Vagina (tissue), 2 donors: ENCODE data around the gene DLG5. TPM values are rescaled to one million over a fixed set of nuclear protein-coding genes. Genes with fewer than 3 reads are reported as not detected.
"Not testable (repeated sequence)": the region's sequence is repeated elsewhere in the genome, so short reads cannot be mapped to it uniquely, and the experiment has no call there.

Experiments
- DNase-seq, 2 donors: peaks; one replicate each; pipeline ENCODE4 v3.0.0-alpha.2; 2017; ENCODE audit errors: extremely low spot score in 2 of 2
- H3K27ac ChIP-seq: fragments of 200-600 bp; sonication (generic); one replicate; pipeline ENCODE4 v1.5.1; 2019
- H3K27me3 ChIP-seq: fragments of 200-600 bp; sonication (generic); one replicate; pipeline ENCODE4 v1.5.1; 2019
- H3K36me3 ChIP-seq, 2 donors: fragments of 200-600 bp; sonication (generic); one replicate each; pipeline ENCODE4 v1.5.1; 2017 to 2019
- H3K4me1 ChIP-seq: fragments of 200-600 bp; sonication (generic); one replicate; pipeline ENCODE4 v1.5.1; 2019
- H3K4me3 ChIP-seq, 2 donors: fragments of 200-600 bp; sonication (generic); 1 replicate in 1 of 2; 2 replicates in 1 of 2; pipeline ENCODE4 v1.5.1; 2016 to 2019
- H3K9me3 ChIP-seq: fragments of 200-600 bp; sonication (generic); one replicate; pipeline ENCODE4 v1.5.1; 2019
- POLR2A ChIP-seq, 2 donors: fragments of 450-650 bp; IDR thresholded peaks; one replicate each; pipeline ENCODE4 v1.6.1; 2017; ENCODE audit warnings: antibody characterized with exemption in 2 of 2, mild to moderate bottlenecking in 2 of 2, moderate library complexity in 2 of 2
- POLR2AphosphoS5 ChIP-seq, 2 donors: sonication (generic); formaldehyde crosslinking; IDR thresholded peaks; one replicate each; pipeline ENCODE4 v1.9.0; 2017; ENCODE audit warnings: antibody characterized with exemption in 2 of 2, mild to moderate bottlenecking in 2 of 2, low read depth in 1 of 2; ENCODE audit not compliant: insufficient read depth in 1 of 2
- intact Hi-C: fragments of 100-400 bp; cut with DNase I; formaldehyde crosslinking; loops from one replicate; pipeline ENCODE4 v1.15.1; 2023
- total RNA-seq: library from RNA; depleted of rRNA; stranded (reverse); fragments of >200 nt; gene quantifications from one replicate; pipeline ENCODE4 v1.2.3, GENCODE V29; 2016
- TF ChIP-seq, protein P1 (sequence below), 3 experiments: fragments of 450-650 bp in 2 of 3; fragments of 200-600 bp in 1 of 3; sonication (generic) in 1 of 3; IDR thresholded peaks; one replicate each; pipeline ENCODE4 v1.5.1; 2017 to 2019; ENCODE audit warnings: antibody characterized with exemption in 3 of 3, mild to moderate bottlenecking in 2 of 3, moderate library complexity in 2 of 3

DLG5 gene
- total RNA-seq, 1 donor from 2014 or later, result 57.5 TPM

DNA sequence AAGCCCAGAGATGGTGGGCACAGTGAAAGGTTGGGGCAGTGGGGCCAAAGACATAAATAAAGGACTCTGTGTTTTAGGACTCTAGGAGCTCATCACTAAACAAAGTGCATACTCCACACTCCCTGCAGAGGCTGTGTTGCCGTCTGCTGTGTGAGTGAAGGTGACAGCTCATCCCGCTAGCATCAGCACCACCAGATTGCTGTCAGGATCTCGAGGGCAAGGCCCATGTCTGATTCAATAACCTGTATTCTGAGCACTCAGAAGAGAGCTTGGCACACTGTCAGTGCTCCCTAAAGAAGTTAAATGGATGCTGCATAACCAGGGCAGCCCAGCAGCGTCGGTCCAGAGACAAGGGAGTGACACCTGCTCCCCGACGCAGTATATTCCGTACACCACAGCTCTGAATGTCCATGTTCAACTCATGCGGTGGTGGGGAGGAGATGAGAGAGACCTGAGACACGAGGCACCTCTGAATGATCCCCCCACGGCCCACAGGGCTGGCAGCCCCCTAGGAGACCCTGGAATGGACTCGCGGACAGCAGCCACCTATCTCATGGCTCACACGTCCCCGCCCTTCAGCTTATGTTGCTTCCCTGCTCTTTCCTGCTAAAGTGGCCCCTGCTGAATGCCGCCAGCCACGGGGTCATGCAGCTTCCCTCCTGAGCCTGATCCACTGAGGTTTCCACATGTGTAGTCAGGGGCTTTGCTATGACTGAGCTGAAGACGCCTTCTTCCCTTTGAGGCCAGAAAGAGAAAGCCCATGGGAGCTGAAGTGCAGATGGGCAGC, 156.3 kb downstream of the DLG5 start:
- Histone ChIP-seq H3K4me1 (no peaks in the 10 kb centered on the region), H3K36me3 (no peaks in the 10 kb centered on the region), H3K9me3 (no peaks in the 10 kb centered on the region), H3K4me3 (no peak overlapping the region), H3K27me3 (no peaks in the 10 kb centered on the region), H3K27ac (no peak overlapping the region)
- TF ChIP-seq POLR2AphosphoS5 (IDR thresholded peaks at IDR 0.05; ENCODE audit: insufficient read depth in 1 of 2, low read depth in 1 of 2), result no peak
- no peak for TF ChIP-seq POLR2A (IDR thresholded peaks at IDR 0.05)
- TF ChIP-seq, protein P1, sequence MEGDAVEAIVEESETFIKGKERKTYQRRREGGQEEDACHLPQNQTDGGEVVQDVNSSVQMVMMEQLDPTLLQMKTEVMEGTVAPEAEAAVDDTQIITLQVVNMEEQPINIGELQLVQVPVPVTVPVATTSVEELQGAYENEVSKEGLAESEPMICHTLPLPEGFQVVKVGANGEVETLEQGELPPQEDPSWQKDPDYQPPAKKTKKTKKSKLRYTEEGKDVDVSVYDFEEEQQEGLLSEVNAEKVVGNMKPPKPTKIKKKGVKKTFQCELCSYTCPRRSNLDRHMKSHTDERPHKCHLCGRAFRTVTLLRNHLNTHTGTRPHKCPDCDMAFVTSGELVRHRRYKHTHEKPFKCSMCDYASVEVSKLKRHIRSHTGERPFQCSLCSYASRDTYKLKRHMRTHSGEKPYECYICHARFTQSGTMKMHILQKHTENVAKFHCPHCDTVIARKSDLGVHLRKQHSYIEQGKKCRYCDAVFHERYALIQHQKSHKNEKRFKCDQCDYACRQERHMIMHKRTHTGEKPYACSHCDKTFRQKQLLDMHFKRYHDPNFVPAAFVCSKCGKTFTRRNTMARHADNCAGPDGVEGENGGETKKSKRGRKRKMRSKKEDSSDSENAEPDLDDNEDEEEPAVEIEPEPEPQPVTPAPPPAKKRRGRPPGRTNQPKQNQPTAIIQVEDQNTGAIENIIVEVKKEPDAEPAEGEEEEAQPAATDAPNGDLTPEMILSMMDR (IDR thresholded peaks at IDR 0.05), result no peak
- intact Hi-C loops, result no loop called here
- peak in 1 of 2 donors; percentile 87 for DNase-seq

DNA sequence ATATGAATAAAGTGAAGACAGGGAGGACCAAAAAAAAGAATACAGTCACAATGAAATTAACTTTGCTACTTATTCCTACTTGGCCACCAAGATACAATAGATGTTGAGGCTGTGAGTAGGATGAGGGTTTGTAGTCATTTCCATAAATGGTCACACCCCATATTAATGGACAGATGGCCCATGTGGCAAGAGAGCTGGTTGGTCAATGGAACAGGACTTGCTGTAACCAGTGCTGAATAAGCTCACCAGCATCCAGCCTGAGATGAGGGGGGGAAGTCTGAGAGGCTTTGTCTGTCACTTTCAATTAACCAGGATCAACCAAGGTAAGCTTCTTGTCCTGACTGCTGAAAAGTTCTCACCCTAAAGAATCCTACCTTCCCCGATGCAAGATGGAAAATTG, 158.5 kb downstream of the DLG5 start:
- TF ChIP-seq, protein P1 (IDR thresholded peaks at IDR 0.05), result no peak
- TF ChIP-seq POLR2AphosphoS5 (IDR thresholded peaks at IDR 0.05; ENCODE audit: insufficient read depth in 1 of 2, low read depth in 1 of 2), result no peak
- no peak for TF ChIP-seq POLR2A (IDR thresholded peaks at IDR 0.05)
- no peaks in the 10 kb centered on the region for H3K9me3 ChIP-seq
- H3K4me3 ChIP-seq, result no peak overlapping the region
- H3K4me1 ChIP-seq, result no peaks in the 10 kb centered on the region
- no peaks in the 10 kb centered on the region for H3K36me3 ChIP-seq
- H3K27me3 ChIP-seq, result no peaks in the 10 kb centered on the region
- intact Hi-C loops, result no loop called here
- no peak for DNase-seq
- no peak overlapping the region for H3K27ac ChIP-seq

DNA sequence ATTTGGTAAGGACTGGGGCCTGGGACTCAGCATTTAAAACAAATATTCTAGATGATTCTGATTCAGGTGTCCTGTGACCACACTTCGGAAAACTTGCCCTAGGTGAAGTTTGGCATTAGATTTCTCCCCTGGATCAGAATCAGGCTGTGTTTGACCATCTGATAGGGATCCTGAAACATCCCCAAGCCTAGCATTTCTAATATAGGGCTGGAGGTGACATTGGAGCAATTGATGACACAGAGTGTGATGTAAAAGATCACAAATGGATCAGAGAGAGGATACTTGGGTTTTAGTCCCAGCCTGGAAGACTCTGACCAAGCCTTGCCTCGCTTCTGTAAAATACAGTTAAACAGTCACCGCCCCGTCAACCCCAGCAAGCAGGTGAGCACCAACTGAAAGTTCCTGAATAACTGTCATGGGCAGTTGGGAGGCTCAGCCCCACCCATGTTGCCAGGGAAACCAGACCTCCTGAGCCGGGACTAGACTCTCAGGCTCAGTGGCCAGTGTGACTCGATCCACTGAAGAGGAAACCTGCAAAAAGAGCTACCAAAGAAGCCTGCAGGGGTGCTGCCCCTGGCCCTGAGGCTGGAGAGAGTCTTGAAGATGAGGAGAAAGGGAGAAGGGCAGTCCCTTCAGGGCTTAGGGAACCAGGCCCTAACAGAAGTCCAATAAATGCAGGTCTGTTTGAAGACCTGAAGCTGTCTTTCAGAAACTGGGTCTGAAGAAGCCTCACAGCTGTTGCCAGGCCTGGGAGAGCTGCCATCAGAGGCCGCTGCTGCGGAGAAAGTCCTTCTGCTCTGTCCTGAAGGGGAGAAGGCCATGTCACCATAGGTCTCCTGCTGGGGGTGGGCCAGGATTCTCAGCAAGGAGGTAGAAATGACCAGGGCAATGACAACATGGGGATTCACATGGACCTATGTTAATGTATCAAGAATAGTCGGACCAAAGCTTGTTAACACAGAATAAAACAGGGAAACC, 162.8 kb downstream of the DLG5 start:
- Histone ChIP-seq H3K9me3 (no peaks in the 10 kb centered on the region), H3K4me1 (no peaks in the 10 kb centered on the region), H3K36me3 (no peaks in the 10 kb centered on the region), H3K27me3 (no peaks in the 10 kb centered on the region), H3K4me3 (no peak overlapping the region), H3K27ac (no peak overlapping the region)
- DNase-seq, result no peak
- intact Hi-C loops, result no loop called here
- no peak for TF ChIP-seq POLR2AphosphoS5 (IDR thresholded peaks at IDR 0.05; ENCODE audit: insufficient read depth in 1 of 2, low read depth in 1 of 2)

DNA sequence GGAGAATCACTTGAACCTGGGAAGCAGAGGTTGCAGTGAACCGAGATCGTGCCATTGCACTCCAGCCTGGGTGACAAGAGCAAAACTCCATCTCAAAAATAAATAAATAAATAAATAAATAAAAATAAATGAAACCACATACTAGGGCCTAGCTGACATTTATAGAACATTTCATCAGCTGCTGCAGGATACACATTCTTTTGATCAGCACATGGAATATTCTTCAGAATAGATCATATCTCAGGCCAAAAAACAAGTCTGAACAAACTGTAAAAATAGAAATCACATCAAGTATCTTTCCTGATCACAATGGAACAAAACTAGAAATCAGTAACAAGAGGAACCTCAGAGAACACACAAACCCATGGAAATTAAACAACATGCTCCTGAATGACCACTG, 168.1 kb downstream of the DLG5 start:
- H3K27ac ChIP-seq, H3K9me3 ChIP-seq, H3K4me1 ChIP-seq, H3K27me3 ChIP-seq, H3K4me3 ChIP-seq, DNase-seq, intact Hi-C loops, H3K36me3 ChIP-seq: not testable (repeated sequence)

DNA sequence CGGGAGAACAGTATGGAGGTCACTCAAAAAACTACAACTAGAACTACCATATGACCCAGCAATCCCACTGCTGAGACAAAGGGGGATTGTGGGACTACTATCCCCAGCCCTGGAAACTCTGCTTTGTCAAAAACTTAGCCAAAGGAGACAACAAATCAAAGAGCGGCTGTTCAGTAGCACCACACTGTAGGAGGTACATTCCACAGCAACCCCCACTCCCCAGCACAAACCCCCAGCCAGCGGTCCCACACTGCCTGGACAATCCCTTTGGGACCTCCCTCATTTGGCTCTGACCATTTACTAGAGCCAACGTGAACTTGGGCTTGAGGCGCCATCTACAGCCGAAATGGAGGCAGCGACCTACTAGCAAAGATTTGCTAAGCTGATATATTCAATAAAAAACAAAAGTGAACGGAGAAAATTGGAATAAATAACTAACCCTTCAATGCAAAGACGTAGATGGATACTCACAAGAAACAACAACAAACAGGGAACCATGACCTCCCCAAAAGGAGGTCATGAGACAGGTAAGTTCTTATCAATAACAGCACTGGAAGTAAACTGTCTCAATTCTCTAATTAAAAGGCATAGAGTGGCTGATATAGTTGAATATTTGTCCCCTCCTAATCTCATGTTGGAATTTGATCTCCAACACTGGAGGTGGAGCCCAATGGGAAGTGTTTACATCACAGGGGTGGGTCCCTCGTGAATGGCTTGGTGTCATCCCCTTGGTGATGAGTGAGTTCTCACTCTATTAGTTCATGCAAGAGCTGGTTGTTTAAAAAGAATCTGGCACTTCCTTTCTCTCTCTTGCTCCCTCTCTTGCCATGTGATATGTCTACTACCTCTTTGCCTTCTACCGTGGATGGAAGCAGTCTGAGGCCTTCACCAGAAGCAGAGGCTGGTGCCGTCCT, 170.0 kb downstream of the DLG5 start:
- no peak for DNase-seq
- H3K4me3 ChIP-seq, result no peak overlapping the region
- no peaks in the 10 kb centered on the region for H3K36me3 ChIP-seq
- H3K27ac ChIP-seq, result no peak overlapping the region
- TF ChIP-seq POLR2AphosphoS5 (IDR thresholded peaks at IDR 0.05; ENCODE audit: insufficient read depth in 1 of 2, low read depth in 1 of 2), result no peak
- TF ChIP-seq, protein P1 (IDR thresholded peaks at IDR 0.05), result peak in 1 of 3 experiments; percentile 29
- H3K4me1 ChIP-seq, result no peaks in the 10 kb centered on the region
- H3K27me3 ChIP-seq, result no peaks in the 10 kb centered on the region
- intact Hi-C loops, result no loop called here
- no peaks in the 10 kb centered on the region for H3K9me3 ChIP-seq
